ENCODE results near the gene CNTNAP5. TPM values are rescaled to one million over a fixed set of nuclear protein-coding genes. Genes with fewer than 3 reads are reported as not detected.

CNTNAP5 gene
- total and polyA plus RNA-seq, 2 of the 13 experiments (the other 11 are each of a cell fraction or from before 2014, with no cell fraction given) = not detected

DNA sequence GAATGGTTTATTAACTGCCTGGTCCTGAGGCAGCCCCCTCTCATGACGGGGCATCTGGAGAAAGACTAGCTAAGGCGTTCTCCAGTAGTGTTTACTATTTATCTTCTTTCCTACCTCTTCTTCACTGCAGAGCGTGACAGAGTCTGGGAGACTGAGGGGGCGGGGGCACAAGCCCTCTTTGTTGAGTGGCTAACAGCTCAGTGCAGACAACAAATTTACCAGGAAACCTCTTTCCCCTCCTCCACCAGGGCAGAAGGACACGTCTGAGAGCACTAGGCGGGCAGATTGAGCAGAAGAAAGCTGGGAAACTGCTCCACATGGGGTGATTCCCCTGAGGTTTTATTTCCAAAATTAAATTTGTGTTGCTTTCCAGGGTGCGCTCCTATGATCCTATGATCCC lies 322.1 kb downstream of the CNTNAP5 start (continued):
- TF ChIP-seq PHF21A (CRISPR knock-in tag; IDR thresholded peaks at IDR 0.05) = no peak
- TF ChIP-seq SMYD3 (CRISPR knock-in tag; IDR thresholded peaks at IDR 0.05) = no peak
- TF ChIP-seq IRX3 (CRISPR knock-in tag; IDR thresholded peaks at IDR 0.05; ENCODE audit: borderline replicate concordance, low read depth) = no peak
- TF ChIP-seq ZNF33A (CRISPR knock-in tag; IDR thresholded peaks at IDR 0.05; ENCODE audit: borderline replicate concordance) = no peak
- TF ChIP-seq, protein P1, sequence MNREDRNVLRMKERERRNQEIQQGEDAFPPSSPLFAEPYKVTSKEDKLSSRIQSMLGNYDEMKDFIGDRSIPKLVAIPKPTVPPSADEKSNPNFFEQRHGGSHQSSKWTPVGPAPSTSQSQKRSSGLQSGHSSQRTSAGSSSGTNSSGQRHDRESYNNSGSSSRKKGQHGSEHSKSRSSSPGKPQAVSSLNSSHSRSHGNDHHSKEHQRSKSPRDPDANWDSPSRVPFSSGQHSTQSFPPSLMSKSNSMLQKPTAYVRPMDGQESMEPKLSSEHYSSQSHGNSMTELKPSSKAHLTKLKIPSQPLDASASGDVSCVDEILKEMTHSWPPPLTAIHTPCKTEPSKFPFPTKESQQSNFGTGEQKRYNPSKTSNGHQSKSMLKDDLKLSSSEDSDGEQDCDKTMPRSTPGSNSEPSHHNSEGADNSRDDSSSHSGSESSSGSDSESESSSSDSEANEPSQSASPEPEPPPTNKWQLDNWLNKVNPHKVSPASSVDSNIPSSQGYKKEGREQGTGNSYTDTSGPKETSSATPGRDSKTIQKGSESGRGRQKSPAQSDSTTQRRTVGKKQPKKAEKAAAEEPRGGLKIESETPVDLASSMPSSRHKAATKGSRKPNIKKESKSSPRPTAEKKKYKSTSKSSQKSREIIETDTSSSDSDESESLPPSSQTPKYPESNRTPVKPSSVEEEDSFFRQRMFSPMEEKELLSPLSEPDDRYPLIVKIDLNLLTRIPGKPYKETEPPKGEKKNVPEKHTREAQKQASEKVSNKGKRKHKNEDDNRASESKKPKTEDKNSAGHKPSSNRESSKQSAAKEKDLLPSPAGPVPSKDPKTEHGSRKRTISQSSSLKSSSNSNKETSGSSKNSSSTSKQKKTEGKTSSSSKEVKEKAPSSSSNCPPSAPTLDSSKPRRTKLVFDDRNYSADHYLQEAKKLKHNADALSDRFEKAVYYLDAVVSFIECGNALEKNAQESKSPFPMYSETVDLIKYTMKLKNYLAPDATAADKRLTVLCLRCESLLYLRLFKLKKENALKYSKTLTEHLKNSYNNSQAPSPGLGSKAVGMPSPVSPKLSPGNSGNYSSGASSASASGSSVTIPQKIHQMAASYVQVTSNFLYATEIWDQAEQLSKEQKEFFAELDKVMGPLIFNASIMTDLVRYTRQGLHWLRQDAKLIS (CRISPR knock-in tag; IDR thresholded peaks at IDR 0.05) = no peak
- TF ChIP-seq RFX1 (IDR thresholded peaks at IDR 0.05) = no peak

DNA sequence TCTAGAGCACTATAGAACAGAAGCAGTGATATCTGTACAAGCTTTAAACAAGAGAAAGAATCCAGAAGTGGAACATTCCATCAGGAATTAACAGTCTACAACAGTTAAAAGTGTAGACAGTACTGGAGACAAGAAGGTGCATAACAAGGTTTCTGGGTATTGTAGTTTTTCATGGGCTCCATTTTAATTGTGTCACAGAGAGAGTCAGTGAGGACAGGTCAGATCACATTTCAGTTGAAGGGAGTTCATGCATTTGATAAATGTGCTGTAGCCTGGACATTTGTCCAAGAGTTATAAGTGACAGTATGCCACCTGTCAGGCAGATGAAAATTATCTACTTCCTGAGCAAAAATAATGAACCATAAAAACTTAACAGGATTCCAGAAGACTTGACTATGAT lies 328.6 kb downstream of the CNTNAP5 start:
- ATAC-seq (no peak), FAIRE-seq (no peak), DNase-seq (ENCODE audit: low spot score) (no peak)
- H3K27me3 ChIP-seq (ENCODE audit: control insufficient read depth in 1 of 2, insufficient read depth in 2 of 2, low read length in 2 of 2) = peaks cover 0 to 2% of the 10 kb centered on the region in 2 experiments; a peak in 1 of 5 replicates
- H3K4me1 ChIP-seq (ENCODE audit: insufficient read depth, low read length) = no peaks in the 10 kb centered on the region
- H3K27ac ChIP-seq (ENCODE audit: extremely low read length, insufficient read depth, low read length) = no peak overlapping the region
- no peak overlapping the region for H3K4me3 ChIP-seq (replicated peaks in 1 of 3; ENCODE audit: insufficient read depth in 1 of 3, low read depth in 2 of 3, low read length in 3 of 3)
- in situ Hi-C loops (cut with HindIII; ENCODE audit: extremely low pct_ligation_motif_present, low pct_unique_long_range_greater_than_20kb) (no loop called here), intact Hi-C loops (cut with micrococcal nuclease; ENCODE audit: unreplicated experiment) (no loop called here)
- H3K9ac ChIP-seq (ENCODE audit: insufficient read depth, low read depth, low read length) = no peak overlapping the region
- H3K9me3 ChIP-seq (ENCODE audit: low read length) = no peaks in the 10 kb centered on the region
- ChIA-PET CTCF (ENCODE audit: low intra/inter-chr PET ratio, low total read pairs) (no interaction called here), POLR2A (no interaction called here)
- no peaks in the 10 kb centered on the region for H4K20me1 ChIP-seq (ENCODE audit: insufficient read depth, low read length)
- no peak overlapping the region for H3K4me2 ChIP-seq (ENCODE audit: low read depth, low read length)
- H2AFZ ChIP-seq (ENCODE audit: low read length) = no peak overlapping the region
- H3K79me2 ChIP-seq (ENCODE audit: insufficient read depth, low read length) = no peaks in the 10 kb centered on the region
- no peaks in the 10 kb centered on the region for H3K36me3 ChIP-seq (replicated peaks in 1 of 2; ENCODE audit: control insufficient read depth in 1 of 2, insufficient read depth in 2 of 2, low read length in 2 of 2)
- no TSS peak for BruUV-seq (replicated peaks)
- TF ChIP-seq, protein P2, sequence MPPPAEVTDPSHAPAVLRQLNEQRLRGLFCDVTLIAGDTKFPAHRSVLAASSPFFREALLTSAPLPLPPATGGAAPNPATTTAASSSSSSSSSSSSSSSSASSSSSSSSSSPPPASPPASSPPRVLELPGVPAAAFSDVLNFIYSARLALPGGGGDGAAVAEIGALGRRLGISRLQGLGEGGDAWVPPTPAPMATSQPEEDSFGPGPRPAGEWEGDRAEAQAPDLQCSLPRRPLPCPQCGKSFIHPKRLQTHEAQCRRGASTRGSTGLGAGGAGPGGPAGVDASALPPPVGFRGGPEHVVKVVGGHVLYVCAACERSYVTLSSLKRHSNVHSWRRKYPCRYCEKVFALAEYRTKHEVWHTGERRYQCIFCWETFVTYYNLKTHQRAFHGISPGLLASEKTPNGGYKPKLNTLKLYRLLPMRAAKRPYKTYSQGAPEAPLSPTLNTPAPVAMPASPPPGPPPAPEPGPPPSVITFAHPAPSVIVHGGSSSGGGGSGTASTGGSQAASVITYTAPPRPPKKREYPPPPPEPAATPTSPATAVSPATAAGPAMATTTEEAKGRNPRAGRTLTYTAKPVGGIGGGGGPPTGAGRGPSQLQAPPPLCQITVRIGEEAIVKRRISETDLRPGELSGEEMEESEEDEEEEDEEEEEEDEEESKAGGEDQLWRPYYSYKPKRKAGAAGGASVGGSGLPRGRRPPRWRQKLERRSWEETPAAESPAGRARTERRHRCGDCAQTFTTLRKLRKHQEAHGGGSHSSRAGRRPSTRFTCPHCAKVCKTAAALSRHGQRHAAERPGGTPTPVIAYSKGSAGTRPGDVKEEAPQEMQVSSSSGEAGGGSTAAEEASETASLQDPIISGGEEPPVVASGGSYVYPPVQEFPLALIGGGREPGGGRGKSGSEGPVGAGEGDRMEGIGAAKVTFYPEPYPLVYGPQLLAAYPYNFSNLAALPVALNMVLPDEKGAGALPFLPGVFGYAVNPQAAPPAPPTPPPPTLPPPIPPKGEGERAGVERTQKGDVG (CRISPR knock-in tag; IDR thresholded peaks at IDR 0.05; ENCODE audit: borderline replicate concordance) = no peak
